OCI-LY1 (cell line): Measurements from ENCODE around the gene MAP1LC3A.

Experiments
- CTCF ChIP-seq: fragments of 200-600 bp; sonication (generic), shearing (Covaris generic); IDR thresholded peaks from 2 replicates; pipeline ENCODE4 v1.5.1; 2017; ENCODE audit warnings: mild to moderate bottlenecking, antibody characterized with exemption, low read length, moderate library complexity, mixed read lengths
- EZH2 ChIP-seq: fragments of 200-600 bp; sonication (generic), shearing (Covaris generic); IDR thresholded peaks from 2 replicates; pipeline ENCODE4 v1.8.0; 2017; ENCODE audit warnings: borderline replicate concordance, mixed run types, mild to moderate bottlenecking, antibody characterized with exemption, low read length, moderate library complexity, mixed read lengths

- TF ChIP-seq CTCF: peak; percentile 81
- no peak for TF ChIP-seq EZH2
Observed at GRCh38 chr20:34522969-34523871, 35.3 kb upstream of the MAP1LC3A start.
